Uterus (tissue), 2 donors: ENCODE data around the gene SMARCC1.

Experiments used
- POLR2A ChIP-seq, 2 donors: fragments of 450-650 bp; IDR thresholded peaks; one replicate each; pipeline ENCODE4 v1.6.1; 2016; ENCODE audit warnings: antibody characterized with exemption in 2 of 2, mild to moderate bottlenecking in 1 of 2, moderate library complexity in 1 of 2
- TF ChIP-seq, protein P1 (sequence below), 4 experiments: fragments of 200-600 bp in 2 of 4; fragments of 450-650 bp in 2 of 4; sonication (generic) in 2 of 4; IDR thresholded peaks; one replicate each; pipeline ENCODE4 v1.5.1; 2016 to 2019; ENCODE audit warnings: antibody characterized with exemption in 4 of 4, mild to moderate bottlenecking in 2 of 4, moderate library complexity in 1 of 4

DNA sequence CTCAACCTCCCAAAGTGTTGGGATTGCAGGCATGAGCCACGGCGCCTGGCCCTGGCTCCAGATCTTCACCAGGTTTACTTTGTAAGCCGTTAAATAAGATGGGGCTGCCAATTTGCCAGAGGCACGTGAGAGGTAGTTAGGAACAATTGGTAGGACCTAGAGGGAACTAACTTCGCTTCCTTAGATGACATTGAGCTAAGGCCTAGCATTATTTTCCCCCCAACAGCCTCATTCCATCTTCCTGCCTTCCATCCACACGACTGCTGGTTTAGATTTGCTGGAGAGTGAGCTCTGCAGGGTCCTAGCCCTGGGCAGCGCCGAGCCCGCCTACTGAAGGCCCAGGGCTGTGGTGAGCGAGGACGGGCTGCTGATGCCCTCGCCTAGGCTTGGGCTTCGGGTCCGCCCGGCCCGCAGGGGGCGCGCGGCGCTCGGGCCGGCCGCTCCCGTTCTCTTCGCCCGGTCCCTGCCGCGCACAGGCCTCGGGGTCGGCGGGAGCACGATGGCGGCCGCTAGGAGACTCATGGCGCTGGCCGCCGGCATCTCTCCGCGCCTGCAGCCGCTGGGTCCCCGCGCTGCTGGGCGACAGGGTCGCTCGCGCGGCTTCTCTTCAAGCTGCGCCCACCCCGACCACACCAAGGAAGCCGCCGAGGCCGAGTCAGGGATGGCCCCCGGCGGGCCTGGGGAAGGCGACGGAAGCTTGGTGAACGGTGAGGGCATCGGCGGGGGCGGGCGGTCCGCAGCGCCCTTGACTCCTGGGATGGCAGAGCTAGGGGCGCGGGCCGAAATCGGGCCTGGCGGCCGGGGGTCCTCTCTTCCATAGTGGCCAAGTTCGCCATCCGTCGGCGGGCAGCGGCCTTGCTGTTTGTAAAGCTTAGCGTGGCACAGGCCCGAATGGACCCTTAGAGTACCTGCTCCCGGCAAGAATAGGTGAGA, 43.1 kb upstream of the SMARCC1 start:
- peak in 1 of 2 donors; percentile 54 for TF ChIP-seq POLR2A (IDR thresholded peaks at IDR 0.05)
- TF ChIP-seq, protein P1, sequence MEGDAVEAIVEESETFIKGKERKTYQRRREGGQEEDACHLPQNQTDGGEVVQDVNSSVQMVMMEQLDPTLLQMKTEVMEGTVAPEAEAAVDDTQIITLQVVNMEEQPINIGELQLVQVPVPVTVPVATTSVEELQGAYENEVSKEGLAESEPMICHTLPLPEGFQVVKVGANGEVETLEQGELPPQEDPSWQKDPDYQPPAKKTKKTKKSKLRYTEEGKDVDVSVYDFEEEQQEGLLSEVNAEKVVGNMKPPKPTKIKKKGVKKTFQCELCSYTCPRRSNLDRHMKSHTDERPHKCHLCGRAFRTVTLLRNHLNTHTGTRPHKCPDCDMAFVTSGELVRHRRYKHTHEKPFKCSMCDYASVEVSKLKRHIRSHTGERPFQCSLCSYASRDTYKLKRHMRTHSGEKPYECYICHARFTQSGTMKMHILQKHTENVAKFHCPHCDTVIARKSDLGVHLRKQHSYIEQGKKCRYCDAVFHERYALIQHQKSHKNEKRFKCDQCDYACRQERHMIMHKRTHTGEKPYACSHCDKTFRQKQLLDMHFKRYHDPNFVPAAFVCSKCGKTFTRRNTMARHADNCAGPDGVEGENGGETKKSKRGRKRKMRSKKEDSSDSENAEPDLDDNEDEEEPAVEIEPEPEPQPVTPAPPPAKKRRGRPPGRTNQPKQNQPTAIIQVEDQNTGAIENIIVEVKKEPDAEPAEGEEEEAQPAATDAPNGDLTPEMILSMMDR (IDR thresholded peaks at IDR 0.05), result peak; percentile 66 to 95 (median 88)
